ENCODE data around the gene PHYHD1. TPM values are rescaled to one million over a fixed set of nuclear protein-coding genes. Genes with fewer than 3 reads are reported as not detected.

PHYHD1 gene
- polyA plus RNA-seq, 1 donor (not counting 4 experiments of a cell fraction or from before 2014, with no cell fraction given) = 4.7 TPM

DNA sequence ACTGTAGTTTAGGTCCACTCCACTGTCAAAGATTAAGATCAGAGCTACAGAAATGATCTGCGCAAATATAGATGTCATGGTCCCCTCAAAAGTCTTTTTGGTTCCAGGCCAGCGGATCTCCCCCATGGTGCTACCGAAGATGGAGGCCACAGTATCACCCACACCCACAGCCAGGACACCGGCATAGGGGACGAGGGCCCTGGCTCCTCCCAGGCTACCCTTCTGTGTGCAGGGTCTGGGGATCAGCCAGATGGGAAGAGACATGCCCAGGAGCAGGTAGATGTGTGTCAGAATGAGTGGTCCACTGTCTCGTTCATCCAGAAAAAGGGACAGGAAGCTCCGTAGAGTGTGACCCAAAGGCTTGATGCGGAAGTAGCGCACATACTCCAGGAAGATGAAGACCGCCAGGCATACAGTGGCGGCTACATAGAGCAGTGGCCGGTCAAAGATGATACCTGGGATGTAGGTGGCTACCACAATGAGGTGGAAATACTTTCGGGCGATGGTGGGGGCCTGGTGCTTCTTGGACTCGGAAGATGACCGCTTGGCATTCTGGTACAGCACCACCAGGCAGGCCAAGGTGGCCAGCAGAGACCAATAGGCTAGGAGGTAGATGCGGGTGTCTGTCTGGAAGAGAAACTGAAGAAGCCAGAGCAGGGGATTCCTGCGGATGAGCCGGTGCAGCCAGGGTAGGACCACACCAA, 25.2 kb downstream of the PHYHD1 start:
- Histone ChIP-seq H3K9me1 (ENCODE audit: control insufficient read depth, extremely low read depth, insufficient read depth, low read length) (no peaks in the 10 kb centered on the region), H3K79me2 (ENCODE audit: control insufficient read depth, insufficient read depth, low read length) (peaks cover 32% of the 10 kb centered on the region), H2AFZ (ENCODE audit: control insufficient read depth, low read length) (no peak overlapping the region), H3K4me2 (ENCODE audit: control insufficient read depth, extremely low read depth, insufficient read depth, low read depth, low read length) (peak overlapping the region; percentile 96), H3K27ac (ENCODE audit: control insufficient read depth, insufficient read depth, low read length) (no peak overlapping the region), H3K36me3 (ENCODE audit: control insufficient read depth in 2 of 2, extremely low read depth in 1 of 2, insufficient read depth in 2 of 2, low read length in 2 of 2) (peaks cover 3 to 5% of the 10 kb centered on the region in 2 experiments), H3K4me3 (ENCODE audit: control insufficient read depth in 2 of 3, extremely low read depth in 1 of 3, insufficient read depth in 2 of 3, low read depth in 1 of 3, low read length in 3 of 3) (peak overlapping the region in 1 of 3 experiments; percentile 95), H3K9me3 (ENCODE audit: control insufficient read depth, low read depth, low read length) (no peaks in the 10 kb centered on the region), H3K4me1 (ENCODE audit: control insufficient read depth, extremely low read depth, insufficient read depth, low read length) (peaks cover 9% of the 10 kb centered on the region), H3K27me3 (ENCODE audit: control insufficient read depth, extremely low read depth, insufficient read depth, low read length) (no peaks in the 10 kb centered on the region), H3K9ac (ENCODE audit: control insufficient read depth, extremely low read depth, insufficient read depth, low read length) (peak overlapping the region; percentile 96), H4K20me1 (ENCODE audit: control insufficient read depth, extremely low read depth, insufficient read depth, low read length) (no peaks in the 10 kb centered on the region)
- TF ChIP-seq, protein P1, sequence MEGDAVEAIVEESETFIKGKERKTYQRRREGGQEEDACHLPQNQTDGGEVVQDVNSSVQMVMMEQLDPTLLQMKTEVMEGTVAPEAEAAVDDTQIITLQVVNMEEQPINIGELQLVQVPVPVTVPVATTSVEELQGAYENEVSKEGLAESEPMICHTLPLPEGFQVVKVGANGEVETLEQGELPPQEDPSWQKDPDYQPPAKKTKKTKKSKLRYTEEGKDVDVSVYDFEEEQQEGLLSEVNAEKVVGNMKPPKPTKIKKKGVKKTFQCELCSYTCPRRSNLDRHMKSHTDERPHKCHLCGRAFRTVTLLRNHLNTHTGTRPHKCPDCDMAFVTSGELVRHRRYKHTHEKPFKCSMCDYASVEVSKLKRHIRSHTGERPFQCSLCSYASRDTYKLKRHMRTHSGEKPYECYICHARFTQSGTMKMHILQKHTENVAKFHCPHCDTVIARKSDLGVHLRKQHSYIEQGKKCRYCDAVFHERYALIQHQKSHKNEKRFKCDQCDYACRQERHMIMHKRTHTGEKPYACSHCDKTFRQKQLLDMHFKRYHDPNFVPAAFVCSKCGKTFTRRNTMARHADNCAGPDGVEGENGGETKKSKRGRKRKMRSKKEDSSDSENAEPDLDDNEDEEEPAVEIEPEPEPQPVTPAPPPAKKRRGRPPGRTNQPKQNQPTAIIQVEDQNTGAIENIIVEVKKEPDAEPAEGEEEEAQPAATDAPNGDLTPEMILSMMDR (optimal IDR thresholded peaks at IDR 0.05 in 1 of 3, IDR thresholded peaks at IDR 0.05 in 1 of 3, conservative IDR thresholded peaks at IDR 0.05 in 1 of 3; ENCODE audit: extremely low read depth in 1 of 3, insufficient read depth in 2 of 3, low read length in 3 of 3) = no peak
- TF ChIP-seq EZH2 (IDR thresholded peaks at IDR 0.05; ENCODE audit: low read length) = no peak
- no peak for DNase-seq (ENCODE audit: low read depth, low spot score)
- no peak for FAIRE-seq
- dilution Hi-C loops (cut with MboI; ENCODE audit: extremely low pct_ligation_motif_present, low sequenced_read_pairs) = no loop called here

DNA sequence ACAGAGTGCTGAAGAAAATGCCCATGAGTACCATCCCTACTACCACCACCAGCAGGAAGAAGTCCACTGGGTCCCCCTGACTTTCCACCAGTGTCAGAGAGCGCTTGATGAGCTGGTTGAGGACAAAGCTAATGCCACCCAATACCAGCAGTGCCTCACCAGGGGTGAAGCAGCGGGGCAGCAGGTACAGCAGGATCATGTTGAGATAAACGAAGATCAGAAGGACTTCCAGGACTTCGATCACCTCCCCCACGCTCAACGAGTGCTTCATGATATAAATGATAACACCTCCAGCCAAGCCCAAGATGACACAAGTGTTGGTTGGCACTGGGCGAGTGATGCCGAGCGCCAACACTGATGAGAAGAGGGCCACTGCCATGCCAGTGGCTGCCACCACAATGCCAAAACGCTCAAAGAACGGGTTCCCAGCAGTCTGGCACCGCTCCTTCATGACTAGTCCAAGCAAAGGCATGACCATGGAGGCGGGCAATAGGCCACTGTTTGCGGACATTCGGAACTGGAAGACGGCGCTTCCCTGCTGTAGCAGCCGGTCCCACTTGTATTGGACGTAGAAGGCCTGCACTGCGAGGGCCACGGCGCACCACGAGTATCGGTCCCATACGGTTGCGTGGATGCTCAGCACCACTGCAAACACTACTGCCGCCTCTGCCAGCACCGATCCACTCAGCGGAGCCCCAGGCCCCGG, 25.9 kb downstream of the PHYHD1 start:
- Histone ChIP-seq H3K9ac (ENCODE audit: control insufficient read depth, extremely low read depth, insufficient read depth, low read length) (peak overlapping the region; percentile 96), H3K4me1 (ENCODE audit: control insufficient read depth, extremely low read depth, insufficient read depth, low read length) (peaks cover 9% of the 10 kb centered on the region), H4K20me1 (ENCODE audit: control insufficient read depth, extremely low read depth, insufficient read depth, low read length) (no peaks in the 10 kb centered on the region), H3K36me3 (ENCODE audit: control insufficient read depth in 2 of 2, extremely low read depth in 1 of 2, insufficient read depth in 2 of 2, low read length in 2 of 2) (peaks cover 3 to 5% of the 10 kb centered on the region in 2 experiments), H3K4me3 (ENCODE audit: control insufficient read depth in 2 of 3, extremely low read depth in 1 of 3, insufficient read depth in 2 of 3, low read depth in 1 of 3, low read length in 3 of 3) (peak overlapping the region; percentile 86 to 97 (median 95)), H3K27ac (ENCODE audit: control insufficient read depth, insufficient read depth, low read length) (peak overlapping the region; percentile 93), H3K79me2 (ENCODE audit: control insufficient read depth, insufficient read depth, low read length) (peaks cover 32% of the 10 kb centered on the region), H3K9me1 (ENCODE audit: control insufficient read depth, extremely low read depth, insufficient read depth, low read length) (no peaks in the 10 kb centered on the region), H3K9me3 (ENCODE audit: control insufficient read depth, low read depth, low read length) (no peaks in the 10 kb centered on the region), H2AFZ (ENCODE audit: control insufficient read depth, low read length) (peak overlapping the region; percentile 95), H3K27me3 (ENCODE audit: control insufficient read depth, extremely low read depth, insufficient read depth, low read length) (no peaks in the 10 kb centered on the region), H3K4me2 (ENCODE audit: control insufficient read depth, extremely low read depth, insufficient read depth, low read depth, low read length) (peak overlapping the region; percentile 96)
- dilution Hi-C loops (cut with MboI; ENCODE audit: extremely low pct_ligation_motif_present, low sequenced_read_pairs) = no loop called here
- DNase-seq (ENCODE audit: low read depth, low spot score) (no peak), FAIRE-seq (no peak)
- TF ChIP-seq, protein P1 (optimal IDR thresholded peaks at IDR 0.05 in 1 of 3, IDR thresholded peaks at IDR 0.05 in 1 of 3, conservative IDR thresholded peaks at IDR 0.05 in 1 of 3; ENCODE audit: extremely low read depth in 1 of 3, insufficient read depth in 2 of 3, low read length in 3 of 3) = no peak
- TF ChIP-seq EZH2 (IDR thresholded peaks at IDR 0.05; ENCODE audit: low read length) = no peak

All from keratinocyte (primary cell).